NCI-H2029 treated with DMSO at 0.1 percent for 48 hours (cell line): ENCODE measurements around the gene CACNA1F.
A peak's percentile ranks its signal among the peaks of the same experiment; 100 is the strongest.

ENCODE experiments used
- DNase-seq: peaks from one replicate; lab custom pipeline; 2025; lab: John Stamatoyannopoulos, UW

The CACNA1F gene

GRCh38 chrX:49233176-49233575 is at the start of gene CACNA1F:
Gene CACNA1F (minus strand): TSS chrX:49233340. CDS start chrX:49233309, 31 bp downstream.
- no peak for DNase-seq

DNA sequence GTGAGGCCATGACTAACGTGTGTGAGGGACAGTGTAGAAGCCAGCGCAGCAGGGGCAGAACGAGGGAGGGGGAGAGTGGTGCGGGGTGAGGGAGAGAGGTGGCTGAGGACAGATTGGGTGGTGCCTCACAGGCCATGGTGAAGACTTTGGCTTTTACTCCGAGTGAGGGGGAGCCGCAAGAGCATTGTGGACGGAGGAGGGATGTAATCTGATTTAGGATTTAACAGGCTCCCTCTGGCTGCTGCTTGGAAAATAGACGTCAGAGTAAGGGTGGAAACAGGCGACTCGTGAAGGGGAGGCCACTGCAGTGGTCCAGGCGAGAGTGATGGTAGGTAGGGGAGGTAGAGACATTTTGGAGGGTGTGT is 49.5 kb upstream of the CACNA1F start:
- no peak for DNase-seq

DNA sequence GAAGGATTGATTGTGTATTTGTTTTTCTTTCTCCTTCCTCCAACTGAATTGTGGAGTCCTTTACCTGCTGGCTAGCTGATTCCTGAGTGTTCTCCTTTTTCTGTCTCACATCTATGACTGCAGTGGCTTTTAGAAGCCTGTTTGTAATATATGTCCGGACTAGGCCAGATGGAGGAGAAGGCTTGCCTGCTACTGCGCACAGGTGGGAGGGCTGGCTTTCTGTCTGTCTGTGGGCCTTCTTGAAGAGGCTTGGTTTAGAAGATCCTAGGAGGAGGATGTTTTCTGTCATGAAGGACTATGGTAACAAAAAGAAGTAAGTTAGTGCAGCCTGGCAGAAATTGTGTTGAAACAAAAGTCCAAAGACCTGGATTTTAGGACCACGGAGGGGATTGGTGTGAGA is 44.9 kb upstream of the CACNA1F start:
- DNase-seq: no peak

DNA sequence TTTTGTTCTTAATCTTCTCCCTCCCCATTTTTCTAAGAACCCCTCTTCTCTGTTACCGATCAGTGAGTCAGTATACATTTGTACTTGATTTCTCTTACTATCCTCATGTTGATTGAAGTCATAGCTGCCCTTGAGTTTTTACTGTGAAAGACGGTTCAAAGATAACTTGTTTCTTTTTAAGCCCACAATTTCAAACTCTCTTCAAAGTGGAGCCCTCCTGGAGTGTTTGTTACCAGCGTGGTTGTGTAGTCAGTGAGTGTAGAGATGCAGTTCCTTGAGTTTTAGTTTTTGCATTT is 44.3 kb upstream of the CACNA1F start:
- no peak for DNase-seq

DNA sequence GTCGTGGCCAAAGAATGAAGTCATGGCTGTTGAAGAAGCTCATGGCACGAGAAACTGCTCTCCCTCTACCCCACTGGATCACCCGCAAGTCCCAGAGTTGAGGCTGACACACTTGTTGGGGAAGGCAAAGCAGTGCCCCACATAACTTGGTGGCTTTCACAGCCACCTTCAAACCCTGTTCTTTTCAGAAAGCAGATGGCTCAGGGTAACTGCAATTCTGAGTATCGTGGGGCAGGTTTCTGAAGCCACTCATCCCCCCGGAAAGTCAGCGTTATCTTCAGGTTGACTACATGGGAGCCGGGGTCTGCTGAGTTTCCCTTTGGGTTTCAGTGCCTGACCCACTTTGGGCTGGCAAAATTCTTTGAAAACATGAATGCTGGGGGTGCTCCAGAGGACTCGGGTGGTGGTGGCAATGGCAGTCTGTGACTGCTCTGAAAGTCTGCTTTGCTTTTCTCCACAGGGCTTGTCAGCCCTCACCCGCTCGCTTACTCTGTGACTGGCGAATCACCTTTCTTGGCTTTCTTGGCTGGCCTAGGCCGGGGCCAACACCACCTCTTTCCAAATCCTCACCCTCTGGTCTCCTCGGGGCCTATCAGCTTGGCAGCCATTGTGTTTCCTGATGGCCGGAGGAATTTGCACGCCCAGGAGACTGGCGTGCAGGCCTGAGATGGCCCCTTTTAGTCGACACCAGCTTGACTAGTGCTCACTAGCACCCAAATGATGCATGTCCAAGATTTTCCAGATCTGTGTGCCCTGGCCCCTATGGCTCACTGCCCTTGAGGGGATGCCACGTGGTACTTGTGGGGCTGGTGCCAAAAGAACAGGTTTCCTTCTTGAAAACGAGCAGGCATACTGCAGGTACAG is 43.8 kb upstream of the CACNA1F start:
- no peak for DNase-seq

DNA sequence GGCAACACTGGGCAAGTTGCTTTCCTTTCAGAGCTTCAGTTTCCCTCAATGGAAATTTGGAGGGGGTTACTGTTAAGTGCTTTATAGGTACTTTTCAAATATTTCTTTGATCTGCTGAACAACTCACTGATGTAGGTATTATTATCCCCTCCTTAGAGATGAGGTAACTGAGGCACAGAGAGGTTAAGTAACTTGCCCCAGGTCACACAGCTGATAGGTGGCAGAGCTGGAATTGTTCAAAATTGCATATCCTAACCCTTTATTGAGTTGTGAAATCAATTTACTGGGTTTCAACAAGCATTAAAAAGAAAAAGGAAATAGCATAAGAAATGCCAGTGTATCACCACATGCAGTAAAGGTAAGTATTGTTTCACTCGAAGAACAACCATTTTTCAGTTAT is 43.1 kb upstream of the CACNA1F start:
- no peak for DNase-seq

DNA sequence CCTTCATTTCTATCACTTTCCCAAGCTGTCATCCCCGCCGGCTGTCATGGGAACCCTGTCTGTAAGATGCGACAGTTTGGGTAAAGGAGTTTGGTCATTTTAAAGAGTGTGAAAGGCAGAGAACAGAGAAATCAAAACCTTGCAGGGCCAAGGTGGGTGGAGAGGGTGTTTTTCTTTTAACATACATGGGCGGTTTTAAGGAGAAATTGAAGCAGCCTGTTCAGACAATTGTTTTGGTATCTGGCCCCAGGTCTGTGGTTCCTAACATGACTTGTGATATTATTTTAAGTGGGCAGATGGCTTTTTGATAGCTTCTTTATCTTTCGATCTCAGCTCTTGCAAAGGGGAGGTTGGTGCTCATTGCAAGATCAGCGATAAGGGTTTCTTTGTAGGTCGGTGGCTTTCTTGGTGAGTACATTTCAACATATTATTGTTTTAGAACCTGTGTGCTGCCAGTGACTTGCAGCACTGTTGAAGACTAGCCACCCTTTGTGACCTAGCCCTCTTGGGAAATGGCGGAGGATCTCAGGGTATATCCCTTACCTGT is 40.1 kb upstream of the CACNA1F start:
- DNase-seq: no peak

DNA sequence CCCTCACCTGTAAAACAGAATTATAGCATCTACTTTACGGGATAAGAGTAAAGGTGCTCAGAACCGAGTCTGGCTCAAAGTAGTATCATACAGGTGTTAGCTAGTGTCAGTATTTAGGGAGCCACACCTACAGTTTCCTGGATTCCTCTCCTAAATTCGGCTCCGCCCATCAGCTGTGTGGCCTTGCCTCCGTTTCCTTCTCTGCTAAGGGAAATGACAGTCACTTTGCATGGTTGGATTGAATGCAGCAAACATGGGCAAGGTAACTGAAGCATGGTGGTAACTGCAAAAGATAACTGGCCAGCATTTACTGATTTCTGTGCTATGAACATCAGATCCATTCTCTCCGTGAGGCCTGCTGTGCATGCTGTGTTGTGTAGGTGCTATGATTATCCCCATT is 39.3 kb upstream of the CACNA1F start:
- DNase-seq: no peak

- DNase-seq: no peak
These were observed 38.2 kb upstream of the CACNA1F start for GRCh38 chrX:49271341-49271740.

GRCh38 chrX:49270249-49270921 is 37.2 kb upstream of the CACNA1F start:
- no peak for DNase-seq

DNA sequence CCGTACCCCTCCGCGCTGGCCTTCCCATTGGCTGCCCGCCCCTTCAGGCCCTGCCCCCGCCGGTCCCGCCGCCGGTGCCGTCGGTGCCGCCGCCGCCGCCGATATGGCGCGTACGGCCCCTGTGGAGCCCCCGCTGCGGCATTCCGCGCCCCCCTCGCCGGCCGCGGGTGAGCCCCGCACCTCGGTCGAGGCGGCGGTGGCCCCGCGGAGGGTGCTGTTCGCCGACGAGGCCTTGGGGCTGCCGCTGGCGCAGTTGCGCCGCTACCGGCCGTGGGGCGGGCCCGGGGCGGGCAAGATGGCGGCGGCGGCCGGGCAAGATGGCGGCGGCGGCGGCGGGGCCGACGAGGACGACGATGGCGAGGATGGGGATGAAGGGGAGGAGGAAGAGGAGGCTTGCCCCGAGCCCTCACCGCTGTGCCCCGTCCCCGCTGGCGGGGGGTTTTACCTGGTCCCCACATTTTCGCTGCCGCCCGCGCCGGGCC is 36.7 kb upstream of the CACNA1F start, which contains the start of gene PPP1R3F:
TSS of gene PPP1R3F (plus strand) at position 27 of the 482 bp plus-strand sequence. CDS start at position 104, 77 bp downstream.
- DNase-seq: no peak

GRCh38 chrX:49269010-49269766 is 36.0 kb upstream of the CACNA1F start:
- peak; percentile 84 for DNase-seq

GRCh38 chrX:49268702-49269009 is 35.5 kb upstream of the CACNA1F start:
- no peak for DNase-seq

GRCh38 chrX:49266523-49267445 is 33.6 kb upstream of the CACNA1F start:
- DNase-seq: no peak

GRCh38 chrX:49264460-49264859 is 31.3 kb upstream of the CACNA1F start, which contains the start of gene FOXP3:
Gene FOXP3 (minus strand): TSS chrX:49264710. CDS start chrX:49258505, 6,205 bp downstream.
- no peak for DNase-seq

DNA sequence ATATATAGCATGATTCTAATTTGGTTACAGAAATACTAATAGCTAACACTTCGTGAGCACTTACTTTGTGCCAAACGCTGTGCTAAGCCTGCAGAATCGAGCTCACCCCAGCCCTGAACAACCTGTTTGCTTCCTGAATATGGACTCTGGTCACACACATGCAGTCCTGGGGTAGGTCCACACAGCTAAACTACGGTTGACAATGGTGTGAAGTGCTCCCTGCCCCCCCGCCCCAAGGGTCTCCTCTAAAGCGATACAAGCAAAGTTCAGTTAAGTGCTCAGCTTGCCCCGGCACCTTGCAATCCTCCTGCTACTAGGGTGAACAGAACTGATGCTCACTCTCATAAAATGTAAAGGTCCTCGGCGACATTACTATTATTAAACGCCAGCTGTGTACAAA is 30.5 kb upstream of the CACNA1F start:
- no peak for DNase-seq

- no peak for DNase-seq
These were observed 29.5 kb upstream of the CACNA1F start for GRCh38 chrX:49262603-49263002.

GRCh38 chrX:49260221-49260985 is 27.3 kb upstream of the CACNA1F start:
- DNase-seq: no peak

DNA sequence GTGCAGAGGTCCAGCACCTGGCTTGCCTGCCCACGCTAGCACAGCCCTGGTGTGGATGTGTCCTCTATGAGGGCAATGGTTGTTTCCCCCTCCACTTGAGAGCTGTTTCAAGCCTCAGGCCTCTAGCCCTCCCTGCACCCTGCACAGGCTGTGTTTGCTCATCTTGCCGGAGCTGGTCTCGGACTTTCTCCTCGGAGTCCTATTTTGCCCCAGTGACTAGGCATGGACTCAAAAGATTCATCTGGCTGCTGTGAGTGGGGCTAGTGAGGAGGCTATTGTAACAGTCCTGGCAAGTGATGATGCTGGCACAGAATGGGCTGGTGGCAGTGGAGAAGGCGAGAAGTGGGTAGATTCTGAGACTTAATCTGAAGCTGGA is 25.6 kb upstream of the CACNA1F start:
- DNase-seq: no peak
